HG03354 (cell line): Measurements from ENCODE around the gene PRDX1.
"Not testable (repeated sequence)": the region's sequence is repeated elsewhere in the genome, so short reads cannot be mapped to it uniquely, and the experiment has no call there.

Experiments used
- ATAC-seq: cut with Tn5 transposase; IDR thresholded peaks from one replicate; pipeline ENCODE4 v1.9.1; 2021; ENCODE audit warnings: mild to moderate bottlenecking; ENCODE audit not compliant: unreplicated experiment, poor library complexity, severe bottlenecking

The PRDX1 gene

GRCh38 chr1:45541193-45541592 lies 19.5 kb upstream of the PRDX1 start:
- ATAC-seq = no peak

GRCh38 chr1:45536886-45537285 lies 15.2 kb upstream of the PRDX1 start:
- no peak for ATAC-seq

GRCh38 chr1:45535988-45536766 lies 14.5 kb upstream of the PRDX1 start:
- ATAC-seq = no peak

GRCh38 chr1:45531873-45532272 lies 10.2 kb upstream of the PRDX1 start:
- no peak for ATAC-seq

GRCh38 chr1:45530632-45531135 lies 9.0 kb upstream of the PRDX1 start:
- ATAC-seq = no peak

GRCh38 chr1:45526135-45526644 lies 4.5 kb upstream of the PRDX1 start:
- ATAC-seq = no peak

- ATAC-seq = not testable (repeated sequence)
Observed at GRCh38 chr1:45523975-45524374, 2.3 kb upstream of the PRDX1 start.

GRCh38 chr1:45523516-45523915 lies 1.8 kb upstream of the PRDX1 start:
- not testable (repeated sequence) for ATAC-seq

- peak; percentile 10 for ATAC-seq
Observed at GRCh38 chr1:45522324-45523104, 830 bp upstream of the PRDX1 start.

- ATAC-seq = not testable (repeated sequence)
Observed at GRCh38 chr1:45519774-45520173, 1.9 kb downstream of the PRDX1 start.

- no peak for ATAC-seq
Observed at GRCh38 chr1:45518910-45519309, 2.8 kb downstream of the PRDX1 start.

- not testable (repeated sequence) for ATAC-seq
Observed at GRCh38 chr1:45518366-45518765, 3.3 kb downstream of the PRDX1 start.

- ATAC-seq = no peak
Observed at GRCh38 chr1:45516465-45516864, 5.2 kb downstream of the PRDX1 start.

GRCh38 chr1:45516036-45516435 lies 5.6 kb downstream of the PRDX1 start:
- no peak for ATAC-seq

- ATAC-seq = not testable (repeated sequence)
Observed at GRCh38 chr1:45513532-45514260, 8.0 kb downstream of the PRDX1 start.

- no peak for ATAC-seq
Observed at GRCh38 chr1:45512641-45513054, 9.0 kb downstream of the PRDX1 start.

GRCh38 chr1:45510972-45511527 lies 10.6 kb downstream of the PRDX1 start:
- ATAC-seq = no peak

GRCh38 chr1:45510036-45510971 lies 11.4 kb downstream of the PRDX1 start:
- no peak for ATAC-seq
